ENCODE data around the gene ABCG8. TPM values are rescaled to one million over a fixed set of nuclear protein-coding genes. Genes with fewer than 3 reads are reported as not detected.

ABCG8 gene
- total RNA-seq, 2 donors from 2014 or later, result not detected

- Mint-ChIP-seq H3K27ac (no peak overlapping the region), H3K27me3 (ENCODE audit: insufficient read depth) (no peaks in the 10 kb centered on the region), H3K36me3 (ENCODE audit: low read depth) (peaks cover 47% of the 10 kb centered on the region), H3K4me3 (no peak overlapping the region), H3K9me3 (no peaks in the 10 kb centered on the region), H3K4me1 (peaks cover 5% of the 10 kb centered on the region)
- DNase-seq, result no peak
- no peak for TF ChIP-seq CTCF (conservative IDR thresholded peaks at IDR 0.05)
- peaks cover 59% of the 10 kb centered on the region for H3K36me3 ChIP-seq (ENCODE audit: control insufficient read depth, insufficient read depth, low read length)
- H3K4me1 ChIP-seq (ENCODE audit: control insufficient read depth, insufficient read depth, low read length), result no peaks in the 10 kb centered on the region
- no peak overlapping the region for H3K9ac ChIP-seq (ENCODE audit: extremely low read depth, low read length, poor library complexity, severe bottlenecking)
- H3K27ac ChIP-seq (ENCODE audit: low read depth, low read length), result no peak overlapping the region
- no peaks in the 10 kb centered on the region for H3K9me3 ChIP-seq (ENCODE audit: control insufficient read depth, low read length)
- 90 to 96% methylated on average over 3 to 7 of the region's 7 CpGs for WGBS, 2 experiments (ENCODE audit: insufficient coverage in 1 of 2, insufficient read length in 1 of 2)
- H3K27me3 ChIP-seq (ENCODE audit: control insufficient read depth, insufficient read depth, low read length, poor library complexity, severe bottlenecking), result no peaks in the 10 kb centered on the region
- no peak overlapping the region for H3K4me3 ChIP-seq (ENCODE audit: low read length)
Measured at GRCh38 chr2:43885132-43885632, 46.4 kb downstream of the ABCG8 start.

- no peaks in the 10 kb centered on the region for H3K27me3 Mint-ChIP-seq (ENCODE audit: insufficient read depth)
- no peaks in the 10 kb centered on the region for H3K9me3 Mint-ChIP-seq
- H3K36me3 ChIP-seq (ENCODE audit: control insufficient read depth, insufficient read depth, low read length), result peaks cover 79% of the 10 kb centered on the region
- no peaks in the 10 kb centered on the region for H3K27me3 ChIP-seq (ENCODE audit: control insufficient read depth, insufficient read depth, low read length, poor library complexity, severe bottlenecking)
- H3K27ac ChIP-seq (ENCODE audit: low read depth, low read length), result no peak overlapping the region
- H3K9me3 ChIP-seq (ENCODE audit: control insufficient read depth, low read length), result no peaks in the 10 kb centered on the region
- WGBS, 2 experiments (ENCODE audit: insufficient coverage in 1 of 2, insufficient read length in 1 of 2), result 97% methylated on average over 5 to 7 of the region's 7 CpGs
- peak overlapping the region; percentile 72 for H3K27ac Mint-ChIP-seq
- no peak overlapping the region for H3K4me3 Mint-ChIP-seq
- DNase-seq, result no peak
- peaks cover 66% of the 10 kb centered on the region for H3K36me3 Mint-ChIP-seq (ENCODE audit: low read depth)
- TF ChIP-seq CTCF (conservative IDR thresholded peaks at IDR 0.05), result no peak
- H3K4me1 ChIP-seq (ENCODE audit: control insufficient read depth, insufficient read depth, low read length), result no peaks in the 10 kb centered on the region
- no peak overlapping the region for H3K9ac ChIP-seq (ENCODE audit: extremely low read depth, low read length, poor library complexity, severe bottlenecking)
- H3K4me3 ChIP-seq (ENCODE audit: low read length), result no peak overlapping the region
- H3K4me1 Mint-ChIP-seq, result no peaks in the 10 kb centered on the region
Measured at GRCh38 chr2:43887176-43887575, 48.4 kb downstream of the ABCG8 start.

GRCh38 chr2:43889416-43889815, 50.6 kb downstream of the ABCG8 start:
- Histone ChIP-seq H3K9me3 (ENCODE audit: control insufficient read depth, low read length) (no peaks in the 10 kb centered on the region), H3K27ac (ENCODE audit: low read depth, low read length) (no peak overlapping the region), H3K4me1 (ENCODE audit: control insufficient read depth, insufficient read depth, low read length) (no peaks in the 10 kb centered on the region), H3K36me3 (ENCODE audit: control insufficient read depth, insufficient read depth, low read length) (peaks cover 95% of the 10 kb centered on the region), H3K9ac (ENCODE audit: extremely low read depth, low read length, poor library complexity, severe bottlenecking) (no peak overlapping the region), H3K4me3 (ENCODE audit: low read length) (no peak overlapping the region), H3K27me3 (ENCODE audit: control insufficient read depth, insufficient read depth, low read length, poor library complexity, severe bottlenecking) (no peaks in the 10 kb centered on the region)
- H3K4me3 Mint-ChIP-seq, result no peak overlapping the region
- H3K27me3 Mint-ChIP-seq (ENCODE audit: insufficient read depth), result no peaks in the 10 kb centered on the region
- WGBS, 2 experiments (ENCODE audit: insufficient coverage in 1 of 2, insufficient read length in 1 of 2), result 94 to 97% methylated on average over 4 of the region's 4 CpGs
- TF ChIP-seq CTCF (conservative IDR thresholded peaks at IDR 0.05), result no peak
- no peak overlapping the region for H3K27ac Mint-ChIP-seq
- H3K9me3 Mint-ChIP-seq, result no peaks in the 10 kb centered on the region
- no peak for DNase-seq
- H3K36me3 Mint-ChIP-seq (ENCODE audit: low read depth), result peaks cover 78% of the 10 kb centered on the region
- no peaks in the 10 kb centered on the region for H3K4me1 Mint-ChIP-seq

All from endodermal cell (in vitro differentiated cells).